HG03558 (cell line): ENCODE results near the gene ANXA2.
A peak's percentile ranks its signal among the peaks of the same experiment; 100 is the strongest.
"Not testable (repeated sequence)": the region's sequence is repeated elsewhere in the genome, so short reads cannot be mapped to it uniquely, and the experiment has no call there.

Experiments used
- ATAC-seq: cut with Tn5 transposase; IDR thresholded peaks from one replicate; pipeline ENCODE4 v1.9.1; 2021; ENCODE audit warnings: moderate number of reproducible peaks; ENCODE audit not compliant: unreplicated experiment; ENCODE audit errors: extremely low read depth

Gene ANXA2

GRCh38 chr15:60397772-60398445 lies at the start of gene ANXA2:
Gene ANXA2 (minus strand): TSS chr15:60397986. CDS start chr15:60386075, 11,911 bp downstream.
- ATAC-seq, result peak; percentile 45

GRCh38 chr15:60444289-60444912 lies 46.6 kb upstream of the ANXA2 start:
- no peak for ATAC-seq

GRCh38 chr15:60442763-60443162 lies 45.0 kb upstream of the ANXA2 start:
- no peak for ATAC-seq

GRCh38 chr15:60442031-60442650 lies 44.4 kb upstream of the ANXA2 start:
- ATAC-seq, result no peak

- no peak for ATAC-seq
These were observed 43.5 kb upstream of the ANXA2 start for GRCh38 chr15:60441331-60441730.

- no peak for ATAC-seq
These were observed 40.9 kb upstream of the ANXA2 start for GRCh38 chr15:60438646-60439045.

GRCh38 chr15:60428935-60429334 lies 31.1 kb upstream of the ANXA2 start:
- ATAC-seq, result no peak

- no peak for ATAC-seq
These were observed 29.2 kb upstream of the ANXA2 start for GRCh38 chr15:60426870-60427508.

GRCh38 chr15:60425461-60425860 lies 27.7 kb upstream of the ANXA2 start:
- ATAC-seq, result no peak

GRCh38 chr15:60424006-60424405 lies 26.2 kb upstream of the ANXA2 start:
- no peak for ATAC-seq

GRCh38 chr15:60423537-60423936 lies 25.8 kb upstream of the ANXA2 start:
- ATAC-seq, result no peak

- no peak for ATAC-seq
These were observed 23.8 kb upstream of the ANXA2 start for GRCh38 chr15:60421544-60421943.

- no peak for ATAC-seq
These were observed 22.5 kb upstream of the ANXA2 start for GRCh38 chr15:60420203-60420716.

GRCh38 chr15:60419753-60420152 lies 22.0 kb upstream of the ANXA2 start:
- no peak for ATAC-seq

GRCh38 chr15:60418096-60418495 lies 20.3 kb upstream of the ANXA2 start:
- ATAC-seq, result no peak

GRCh38 chr15:60417112-60417511 lies 19.3 kb upstream of the ANXA2 start:
- no peak for ATAC-seq

GRCh38 chr15:60416484-60416883 lies 18.7 kb upstream of the ANXA2 start:
- ATAC-seq, result no peak

GRCh38 chr15:60414016-60414682 lies 16.4 kb upstream of the ANXA2 start:
- no peak for ATAC-seq

GRCh38 chr15:60413231-60413824 lies 15.5 kb upstream of the ANXA2 start:
- ATAC-seq, result no peak

GRCh38 chr15:60412807-60413206 lies 15.0 kb upstream of the ANXA2 start:
- not testable (repeated sequence) for ATAC-seq
